ENCODE results near the gene EIF4EBP3.

DNA sequence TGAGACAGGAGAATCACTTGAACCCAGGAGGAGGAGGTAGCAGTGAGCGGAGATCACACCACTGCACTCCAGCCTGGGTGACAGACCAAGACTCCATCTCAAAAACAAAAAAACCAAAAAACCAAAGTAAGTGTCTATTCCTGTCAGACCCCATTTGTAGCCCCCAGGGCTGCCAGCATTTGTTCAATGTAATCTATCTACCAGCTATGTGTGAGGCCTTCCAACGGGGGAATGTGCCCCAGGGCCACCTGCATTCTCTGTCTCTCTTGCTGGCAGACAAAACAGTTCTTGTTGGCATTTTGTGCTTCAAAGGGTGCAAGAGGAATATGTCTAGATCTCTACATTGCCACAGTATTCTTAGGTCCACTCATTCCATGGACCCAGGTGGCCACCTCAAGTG is 51.4 kb downstream of the EIF4EBP3 start:
- TF ChIP-seq, protein P1, sequence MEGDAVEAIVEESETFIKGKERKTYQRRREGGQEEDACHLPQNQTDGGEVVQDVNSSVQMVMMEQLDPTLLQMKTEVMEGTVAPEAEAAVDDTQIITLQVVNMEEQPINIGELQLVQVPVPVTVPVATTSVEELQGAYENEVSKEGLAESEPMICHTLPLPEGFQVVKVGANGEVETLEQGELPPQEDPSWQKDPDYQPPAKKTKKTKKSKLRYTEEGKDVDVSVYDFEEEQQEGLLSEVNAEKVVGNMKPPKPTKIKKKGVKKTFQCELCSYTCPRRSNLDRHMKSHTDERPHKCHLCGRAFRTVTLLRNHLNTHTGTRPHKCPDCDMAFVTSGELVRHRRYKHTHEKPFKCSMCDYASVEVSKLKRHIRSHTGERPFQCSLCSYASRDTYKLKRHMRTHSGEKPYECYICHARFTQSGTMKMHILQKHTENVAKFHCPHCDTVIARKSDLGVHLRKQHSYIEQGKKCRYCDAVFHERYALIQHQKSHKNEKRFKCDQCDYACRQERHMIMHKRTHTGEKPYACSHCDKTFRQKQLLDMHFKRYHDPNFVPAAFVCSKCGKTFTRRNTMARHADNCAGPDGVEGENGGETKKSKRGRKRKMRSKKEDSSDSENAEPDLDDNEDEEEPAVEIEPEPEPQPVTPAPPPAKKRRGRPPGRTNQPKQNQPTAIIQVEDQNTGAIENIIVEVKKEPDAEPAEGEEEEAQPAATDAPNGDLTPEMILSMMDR (IDR thresholded peaks at IDR 0.05; ENCODE audit: extremely low read depth in 1 of 2, insufficient read depth in 1 of 2, low read depth in 1 of 2, low read length in 2 of 2) = no peak
- TF ChIP-seq EZH2 (IDR thresholded peaks at IDR 0.05; ENCODE audit: borderline replicate concordance, low read depth, low read length, severe bottlenecking) = no peak
- TF ChIP-seq, protein P2, sequence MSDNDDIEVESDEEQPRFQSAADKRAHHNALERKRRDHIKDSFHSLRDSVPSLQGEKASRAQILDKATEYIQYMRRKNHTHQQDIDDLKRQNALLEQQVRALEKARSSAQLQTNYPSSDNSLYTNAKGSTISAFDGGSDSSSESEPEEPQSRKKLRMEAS (IDR thresholded peaks at IDR 0.05; ENCODE audit: insufficient read depth, insufficient read length) = no peak
- TF ChIP-seq POLR2A (IDR thresholded peaks at IDR 0.05; ENCODE audit: low read depth, low read length) = no peak
- TF ChIP-seq JUN (IDR thresholded peaks at IDR 0.05; ENCODE audit: borderline replicate concordance, insufficient read depth, insufficient read length, low read depth) = no peak

Measured in endothelial cell of umbilical vein (primary cell).